Vagina (tissue), 2 donors: ENCODE measurements around the gene SLC13A3. TPM values are rescaled to one million over a fixed set of nuclear protein-coding genes. Genes with fewer than 3 reads are reported as not detected.

Experiments used
- DNase-seq, 2 donors: peaks; one replicate each; pipeline ENCODE4 v3.0.0-alpha.2; 2017; ENCODE audit errors: extremely low spot score in 2 of 2
- H3K27ac ChIP-seq: fragments of 200-600 bp; sonication (generic); one replicate; pipeline ENCODE4 v1.5.1; 2019
- H3K27me3 ChIP-seq: fragments of 200-600 bp; sonication (generic); one replicate; pipeline ENCODE4 v1.5.1; 2019
- H3K36me3 ChIP-seq, 2 donors: fragments of 200-600 bp; sonication (generic); one replicate each; pipeline ENCODE4 v1.5.1; 2017 to 2019
- H3K4me1 ChIP-seq: fragments of 200-600 bp; sonication (generic); one replicate; pipeline ENCODE4 v1.5.1; 2019
- H3K4me3 ChIP-seq, 2 donors: fragments of 200-600 bp; sonication (generic); 1 replicate in 1 of 2; 2 replicates in 1 of 2; pipeline ENCODE4 v1.5.1; 2016 to 2019
- H3K9me3 ChIP-seq: fragments of 200-600 bp; sonication (generic); one replicate; pipeline ENCODE4 v1.5.1; 2019
- POLR2A ChIP-seq, 2 donors: fragments of 450-650 bp; IDR thresholded peaks; one replicate each; pipeline ENCODE4 v1.6.1; 2017; ENCODE audit warnings: antibody characterized with exemption in 2 of 2, mild to moderate bottlenecking in 2 of 2, moderate library complexity in 2 of 2
- POLR2AphosphoS5 ChIP-seq, 2 donors: sonication (generic); formaldehyde crosslinking; IDR thresholded peaks; one replicate each; pipeline ENCODE4 v1.9.0; 2017; ENCODE audit warnings: antibody characterized with exemption in 2 of 2, mild to moderate bottlenecking in 2 of 2, low read depth in 1 of 2; ENCODE audit not compliant: insufficient read depth in 1 of 2
- intact Hi-C: fragments of 100-400 bp; cut with DNase I; formaldehyde crosslinking; loops from one replicate; pipeline ENCODE4 v1.15.1; 2023
- total RNA-seq: library from RNA; depleted of rRNA; stranded (reverse); fragments of >200 nt; gene quantifications from one replicate; pipeline ENCODE4 v1.2.3, GENCODE V29; 2016
- TF ChIP-seq, protein P1 (sequence below), 3 experiments: fragments of 450-650 bp in 2 of 3; fragments of 200-600 bp in 1 of 3; sonication (generic) in 1 of 3; IDR thresholded peaks; one replicate each; pipeline ENCODE4 v1.5.1; 2017 to 2019; ENCODE audit warnings: antibody characterized with exemption in 3 of 3, mild to moderate bottlenecking in 2 of 3, moderate library complexity in 2 of 3

Gene SLC13A3
- total RNA-seq, 1 donor from 2014 or later = 1.2 TPM

DNA sequence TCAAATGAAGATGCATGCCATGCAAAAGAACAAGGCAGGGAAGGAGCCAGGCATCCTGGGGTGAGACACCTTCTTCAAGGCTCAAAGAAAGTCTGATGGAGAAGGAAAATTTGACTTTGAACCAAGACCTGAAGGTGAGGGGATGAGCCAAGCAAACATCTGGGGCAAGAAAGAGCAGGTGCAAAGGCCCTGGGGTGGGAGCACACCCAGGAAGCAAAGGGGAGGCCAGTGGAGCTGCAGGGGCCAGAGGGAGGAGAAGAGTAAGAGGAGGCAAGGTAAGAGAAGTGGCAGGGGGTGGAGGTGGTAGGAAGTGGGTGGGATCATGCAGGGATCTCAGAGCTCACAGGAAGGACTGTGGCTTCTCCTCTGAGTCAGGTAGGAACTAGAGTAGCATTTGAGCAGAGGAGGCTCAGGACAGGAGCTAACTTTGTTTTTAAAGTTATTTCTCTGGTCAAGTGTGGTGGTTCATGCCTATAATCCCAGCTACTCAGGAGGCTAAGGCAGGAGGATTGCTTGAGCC lies 49.6 kb downstream of the SLC13A3 start:
- TF ChIP-seq, protein P1, sequence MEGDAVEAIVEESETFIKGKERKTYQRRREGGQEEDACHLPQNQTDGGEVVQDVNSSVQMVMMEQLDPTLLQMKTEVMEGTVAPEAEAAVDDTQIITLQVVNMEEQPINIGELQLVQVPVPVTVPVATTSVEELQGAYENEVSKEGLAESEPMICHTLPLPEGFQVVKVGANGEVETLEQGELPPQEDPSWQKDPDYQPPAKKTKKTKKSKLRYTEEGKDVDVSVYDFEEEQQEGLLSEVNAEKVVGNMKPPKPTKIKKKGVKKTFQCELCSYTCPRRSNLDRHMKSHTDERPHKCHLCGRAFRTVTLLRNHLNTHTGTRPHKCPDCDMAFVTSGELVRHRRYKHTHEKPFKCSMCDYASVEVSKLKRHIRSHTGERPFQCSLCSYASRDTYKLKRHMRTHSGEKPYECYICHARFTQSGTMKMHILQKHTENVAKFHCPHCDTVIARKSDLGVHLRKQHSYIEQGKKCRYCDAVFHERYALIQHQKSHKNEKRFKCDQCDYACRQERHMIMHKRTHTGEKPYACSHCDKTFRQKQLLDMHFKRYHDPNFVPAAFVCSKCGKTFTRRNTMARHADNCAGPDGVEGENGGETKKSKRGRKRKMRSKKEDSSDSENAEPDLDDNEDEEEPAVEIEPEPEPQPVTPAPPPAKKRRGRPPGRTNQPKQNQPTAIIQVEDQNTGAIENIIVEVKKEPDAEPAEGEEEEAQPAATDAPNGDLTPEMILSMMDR (IDR thresholded peaks at IDR 0.05) = no peak
- TF ChIP-seq POLR2AphosphoS5 (IDR thresholded peaks at IDR 0.05; ENCODE audit: insufficient read depth in 1 of 2, low read depth in 1 of 2) = no peak
- TF ChIP-seq POLR2A (IDR thresholded peaks at IDR 0.05) = no peak
- H3K9me3 ChIP-seq = no peaks in the 10 kb centered on the region
- H3K4me1 ChIP-seq = no peaks in the 10 kb centered on the region
- intact Hi-C loops = no loop called here
- no peak overlapping the region for H3K27ac ChIP-seq
- H3K36me3 ChIP-seq = no peaks in the 10 kb centered on the region
- H3K27me3 ChIP-seq = no peaks in the 10 kb centered on the region
- DNase-seq = no peak
- H3K4me3 ChIP-seq = no peak overlapping the region

DNA sequence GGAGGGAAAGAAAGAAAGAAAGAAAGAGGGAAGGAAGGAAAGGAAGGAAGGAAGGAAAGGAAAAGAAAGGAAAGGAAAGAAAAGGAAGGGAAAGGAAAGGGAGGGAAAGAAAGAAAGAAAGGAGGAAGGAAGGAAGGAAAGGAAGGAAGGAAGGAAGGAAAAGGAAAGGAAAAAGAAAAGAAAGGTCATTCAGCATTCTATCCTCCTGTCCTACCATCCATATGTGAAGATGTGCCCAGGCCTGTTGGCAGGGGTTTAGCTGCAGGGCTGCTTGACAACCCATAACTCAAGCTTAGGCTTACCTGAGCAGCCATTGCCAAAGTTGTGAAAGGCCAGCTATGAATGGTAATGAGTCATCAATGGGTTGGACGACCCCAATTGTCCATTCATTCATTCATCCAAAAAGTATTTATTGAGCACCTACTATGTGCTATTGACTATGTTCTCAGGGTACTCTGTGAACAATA lies 50.9 kb downstream of the SLC13A3 start:
- Histone ChIP-seq H3K4me3 (no peak overlapping the region), H3K27me3 (no peaks in the 10 kb centered on the region), H3K4me1 (no peaks in the 10 kb centered on the region), H3K36me3 (no peaks in the 10 kb centered on the region), H3K27ac (no peak overlapping the region), H3K9me3 (no peaks in the 10 kb centered on the region)
- no peak for DNase-seq
- intact Hi-C loops = no loop called here
- TF ChIP-seq POLR2AphosphoS5 (IDR thresholded peaks at IDR 0.05; ENCODE audit: insufficient read depth in 1 of 2, low read depth in 1 of 2) (no peak), POLR2A (IDR thresholded peaks at IDR 0.05) (no peak)
- TF ChIP-seq, protein P1 (IDR thresholded peaks at IDR 0.05) = no peak

DNA sequence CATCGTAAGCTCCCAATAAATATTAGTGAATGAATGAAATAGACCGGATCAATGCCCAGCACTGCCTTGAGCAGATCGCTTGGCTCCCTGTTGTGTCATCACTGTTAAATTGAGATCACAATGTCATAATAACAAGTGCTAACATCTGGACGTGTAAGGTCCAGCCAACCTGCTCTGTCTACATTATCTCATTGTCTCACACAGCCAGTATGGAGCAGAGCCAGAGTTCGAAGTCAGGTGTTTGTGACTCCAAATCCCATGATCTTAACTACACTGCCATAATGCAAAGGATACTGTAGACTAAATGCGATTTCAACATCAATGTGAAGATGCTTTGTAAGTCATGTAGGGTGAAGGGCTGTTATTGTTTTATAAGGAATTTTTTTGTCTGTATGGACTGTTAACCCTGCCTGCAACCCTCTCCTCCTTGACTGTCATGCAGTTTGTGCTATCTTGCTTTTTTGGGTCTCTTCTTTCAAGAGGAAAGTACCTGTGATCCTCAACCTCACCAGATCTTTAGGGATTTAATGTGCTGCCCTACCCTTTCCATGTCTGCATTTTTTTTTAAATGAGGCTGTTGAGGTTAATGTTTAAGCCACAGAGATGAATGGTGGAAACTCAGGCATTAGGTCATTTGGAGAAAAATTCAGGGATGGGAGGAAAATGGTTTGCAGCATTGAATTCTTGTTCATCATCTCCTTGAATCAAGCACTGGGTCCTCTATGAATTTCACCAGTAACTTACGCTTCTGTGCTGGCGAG lies 51.9 kb downstream of the SLC13A3 start:
- Histone ChIP-seq H3K27ac (no peak overlapping the region), H3K4me3 (no peak overlapping the region), H3K9me3 (no peaks in the 10 kb centered on the region), H3K36me3 (no peaks in the 10 kb centered on the region), H3K4me1 (no peaks in the 10 kb centered on the region), H3K27me3 (no peaks in the 10 kb centered on the region)
- intact Hi-C loops = no loop called here
- TF ChIP-seq, protein P1 (IDR thresholded peaks at IDR 0.05) = no peak
- no peak for TF ChIP-seq POLR2AphosphoS5 (IDR thresholded peaks at IDR 0.05; ENCODE audit: insufficient read depth in 1 of 2, low read depth in 1 of 2)
- TF ChIP-seq POLR2A (IDR thresholded peaks at IDR 0.05) = no peak
- DNase-seq = no peak

GRCh38 chr20:46595933-46596332 lies 55.3 kb downstream of the SLC13A3 start:
- no peak for DNase-seq
- H3K36me3 ChIP-seq = no peaks in the 10 kb centered on the region
- intact Hi-C loops = no loop called here

More at GRCh38 chr20:46595933-46596332, 55.3 kb downstream of the SLC13A3 start:
- H3K4me1 ChIP-seq = no peaks in the 10 kb centered on the region
- TF ChIP-seq POLR2A (IDR thresholded peaks at IDR 0.05) (no peak), POLR2AphosphoS5 (IDR thresholded peaks at IDR 0.05; ENCODE audit: insufficient read depth in 1 of 2, low read depth in 1 of 2) (no peak)
- TF ChIP-seq, protein P1 (IDR thresholded peaks at IDR 0.05) = no peak
- no peaks in the 10 kb centered on the region for H3K27me3 ChIP-seq
- H3K9me3 ChIP-seq = no peaks in the 10 kb centered on the region
- H3K4me3 ChIP-seq = no peak overlapping the region
- no peak overlapping the region for H3K27ac ChIP-seq
